Hematopoietic multipotent progenitor cell treated with erythropoietin and hydrocortisone succinate and interleukin-3 and kit ligand, for 6 days (in vitro differentiated cells): ENCODE measurements around the gene GALNT16.
A peak's percentile ranks its signal among the peaks of the same experiment; 100 is the strongest.

Source experiments
- DNase-seq: peaks from one replicate; pipeline ENCODE4 v3.0.0-alpha.2; 2015

The GALNT16 gene

DNA sequence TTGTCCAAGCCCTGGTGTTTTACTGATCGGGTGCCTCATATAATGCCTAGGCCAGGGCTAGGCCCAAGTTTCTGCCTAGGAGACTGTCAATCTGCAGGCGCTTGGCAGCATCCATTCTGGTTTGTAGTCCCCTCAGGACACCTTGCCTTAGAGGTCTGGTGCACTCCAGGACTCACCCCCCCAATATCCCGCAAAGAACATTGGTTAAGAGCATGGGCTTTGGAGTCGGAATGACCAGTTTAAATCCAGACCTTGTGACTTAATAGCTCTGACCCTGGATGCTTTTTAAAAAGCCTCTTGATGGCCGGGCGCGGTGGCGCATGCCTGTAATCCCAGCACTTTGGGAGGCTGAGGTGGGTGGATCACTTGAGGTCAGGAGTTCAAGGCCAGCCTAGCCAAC lies 60.0 kb downstream of the GALNT16 start:
- no peak for DNase-seq

DNA sequence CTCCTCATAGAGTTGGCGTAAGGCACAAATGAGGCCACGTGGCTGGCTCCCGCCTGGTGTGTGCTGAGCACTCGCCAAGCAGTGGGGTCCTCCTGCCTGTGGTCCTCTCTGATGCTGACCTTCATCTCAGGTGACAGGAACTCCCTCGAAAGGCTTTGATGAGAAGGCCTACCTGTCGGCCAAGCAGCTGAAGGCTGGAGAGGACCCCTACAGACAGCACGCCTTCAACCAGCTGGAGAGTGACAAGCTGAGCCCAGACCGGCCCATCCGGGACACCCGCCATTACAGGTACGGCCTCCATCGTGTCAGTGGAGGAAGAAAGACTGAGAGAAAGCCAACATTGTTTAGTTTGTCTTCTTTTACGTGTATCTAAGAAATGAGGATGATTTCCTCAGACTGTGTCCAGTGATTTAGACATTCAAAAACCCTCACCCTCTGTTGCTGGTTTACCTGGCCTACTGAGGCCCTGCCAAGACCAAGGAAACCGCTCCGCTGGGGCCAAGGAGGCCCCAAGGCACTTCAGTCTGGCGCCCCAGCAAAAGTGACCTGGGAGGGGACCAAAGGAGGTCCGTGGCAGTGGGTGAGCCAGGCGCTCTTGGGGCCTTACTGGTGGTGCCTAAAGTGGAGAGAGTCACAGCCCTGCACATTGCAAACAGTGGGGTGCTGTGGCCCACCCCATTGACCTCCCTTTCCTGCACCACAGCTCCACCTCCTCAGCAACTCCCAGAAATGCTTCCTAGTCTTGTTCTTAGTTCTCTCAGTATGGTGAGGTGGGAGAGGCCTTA lies 60.8 kb downstream of the GALNT16 start:
- no peak for DNase-seq

GRCh38 chr14:69321601-69322330 lies 61.8 kb downstream of the GALNT16 start:
- no peak for DNase-seq

GRCh38 chr14:69323266-69323998 lies 63.5 kb downstream of the GALNT16 start:
- DNase-seq = no peak

DNA sequence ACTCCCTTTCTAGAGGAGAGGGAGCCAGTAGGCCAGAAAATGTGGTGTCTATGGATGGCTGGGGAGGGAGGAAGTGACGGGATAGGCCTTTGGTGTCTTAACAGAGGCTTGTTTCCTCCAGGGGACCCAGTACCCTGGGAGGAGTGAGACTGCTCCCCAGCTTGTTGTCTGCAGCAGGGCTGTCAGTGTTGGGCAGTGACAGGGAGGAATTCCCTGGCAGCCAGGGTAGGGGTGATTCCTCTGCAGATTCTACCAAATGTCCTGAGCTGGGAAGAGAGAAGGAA lies 64.0 kb downstream of the GALNT16 start:
- no peak for DNase-seq

DNA sequence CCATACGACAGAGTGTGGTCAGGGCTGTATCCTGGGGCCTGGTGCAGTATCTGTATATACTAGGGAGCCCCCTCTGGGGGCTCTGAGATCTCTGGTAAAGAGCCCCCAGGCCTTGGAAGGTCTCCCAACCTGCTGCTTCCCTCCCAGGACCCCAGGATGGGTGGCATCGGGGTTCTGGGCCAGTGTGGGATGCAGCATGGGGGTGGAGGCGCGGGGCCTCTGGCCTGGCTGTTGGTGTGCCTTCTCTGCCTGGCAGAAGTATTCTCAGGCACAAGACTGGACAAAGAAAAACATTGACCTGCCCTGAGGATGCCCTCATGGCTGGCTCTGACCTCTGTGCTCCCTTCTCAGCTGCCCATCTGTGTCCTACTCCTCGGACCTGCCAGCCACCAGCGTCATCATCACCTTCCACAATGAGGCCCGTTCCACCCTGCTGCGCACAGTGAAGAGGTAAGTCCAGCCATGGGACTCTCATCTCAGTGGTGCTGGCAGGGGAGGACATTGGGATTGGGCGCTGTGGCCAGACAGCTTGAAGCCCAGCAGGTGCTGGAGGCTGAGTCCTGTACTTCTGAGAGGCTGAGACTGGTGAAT lies 64.5 kb downstream of the GALNT16 start:
- no peak for DNase-seq

- no peak for DNase-seq
These were observed 65.1 kb downstream of the GALNT16 start for GRCh38 chr14:69325086-69325485.

GRCh38 chr14:69325646-69326265 lies 65.8 kb downstream of the GALNT16 start:
- peak; percentile 14 for DNase-seq

- DNase-seq = no peak
These were observed 66.7 kb downstream of the GALNT16 start for GRCh38 chr14:69326611-69327010.

DNA sequence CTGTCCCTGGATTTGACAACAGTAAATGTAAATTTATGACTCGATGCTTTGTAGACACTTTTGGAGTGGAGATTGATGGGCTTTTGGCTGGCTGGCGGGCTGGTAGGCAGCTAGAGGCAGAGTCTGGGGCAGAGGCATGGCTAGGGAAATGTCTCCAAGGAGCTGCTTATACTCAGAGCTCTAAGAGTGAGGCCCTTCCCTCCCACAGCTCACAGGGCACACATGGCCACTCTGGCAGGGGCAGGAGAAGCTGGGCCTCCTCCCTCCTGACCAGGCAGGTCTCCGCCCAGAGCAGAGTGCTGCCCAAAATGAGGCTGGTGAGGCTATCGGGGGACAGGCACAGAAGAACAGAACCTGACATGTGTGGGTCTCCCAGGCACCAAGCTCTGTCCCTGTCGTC lies 67.5 kb downstream of the GALNT16 start:
- no peak for DNase-seq

DNA sequence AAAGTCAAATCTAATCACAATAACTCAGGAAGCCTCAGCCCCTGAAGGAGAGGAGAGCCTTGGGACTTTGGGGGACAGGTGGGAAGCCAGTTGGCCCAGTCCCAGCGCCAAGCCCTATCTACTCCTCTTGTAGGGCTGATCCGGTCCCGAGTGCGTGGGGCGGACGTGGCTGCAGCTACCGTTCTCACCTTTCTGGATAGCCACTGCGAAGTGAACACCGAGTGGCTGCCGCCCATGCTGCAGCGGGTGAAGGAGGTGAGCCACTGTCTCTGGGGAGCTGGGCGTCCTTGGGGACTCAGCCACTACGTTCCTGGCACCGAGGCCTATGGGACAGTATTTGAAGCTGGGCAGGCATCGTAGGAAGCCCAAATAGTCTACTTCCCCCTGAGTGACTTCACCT lies 68.4 kb downstream of the GALNT16 start:
- no peak for DNase-seq

DNA sequence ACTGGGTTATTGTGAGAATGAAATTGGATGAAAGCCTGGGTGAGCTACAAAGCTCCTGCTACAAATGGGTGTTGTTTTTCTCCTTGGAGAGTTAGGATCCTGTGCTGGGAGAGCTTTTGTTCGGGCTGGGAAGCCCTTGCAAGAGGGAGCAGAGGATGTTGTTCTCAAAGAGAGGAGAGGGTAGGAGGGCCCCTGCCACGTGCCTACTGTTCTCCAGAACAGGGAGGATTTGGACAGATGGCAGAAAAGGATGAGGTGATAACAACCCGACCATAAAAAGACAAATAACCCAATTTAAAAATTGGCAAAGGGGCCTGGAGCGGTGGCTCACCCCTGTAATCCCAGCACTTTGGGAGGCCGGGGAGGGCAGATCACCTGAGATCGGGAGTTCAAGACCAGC lies 68.8 kb downstream of the GALNT16 start:
- DNase-seq = no peak

DNA sequence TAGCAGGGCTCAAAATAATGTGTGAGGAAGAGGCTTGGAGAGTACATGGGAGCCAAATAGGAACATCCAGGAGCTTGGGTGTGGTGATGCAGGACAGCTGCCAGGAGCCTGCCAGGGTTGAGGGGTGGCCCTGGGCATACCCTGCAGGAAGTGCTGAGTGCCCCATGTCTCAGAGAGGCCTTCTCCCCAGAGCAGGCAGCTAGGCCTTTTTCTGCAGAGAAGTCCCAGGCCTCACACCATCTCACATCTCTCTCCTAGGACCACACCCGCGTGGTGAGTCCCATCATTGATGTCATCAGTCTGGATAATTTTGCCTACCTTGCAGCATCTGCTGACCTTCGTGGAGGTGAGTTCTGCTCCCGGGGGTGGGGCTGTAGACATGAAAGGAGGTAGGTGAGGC lies 71.2 kb downstream of the GALNT16 start:
- DNase-seq = no peak

GRCh38 chr14:69332782-69333395 lies 72.9 kb downstream of the GALNT16 start:
- DNase-seq = no peak

GRCh38 chr14:69333791-69334337 lies 73.9 kb downstream of the GALNT16 start:
- DNase-seq = no peak

GRCh38 chr14:69334576-69334975 lies 74.6 kb downstream of the GALNT16 start:
- no peak for DNase-seq

DNA sequence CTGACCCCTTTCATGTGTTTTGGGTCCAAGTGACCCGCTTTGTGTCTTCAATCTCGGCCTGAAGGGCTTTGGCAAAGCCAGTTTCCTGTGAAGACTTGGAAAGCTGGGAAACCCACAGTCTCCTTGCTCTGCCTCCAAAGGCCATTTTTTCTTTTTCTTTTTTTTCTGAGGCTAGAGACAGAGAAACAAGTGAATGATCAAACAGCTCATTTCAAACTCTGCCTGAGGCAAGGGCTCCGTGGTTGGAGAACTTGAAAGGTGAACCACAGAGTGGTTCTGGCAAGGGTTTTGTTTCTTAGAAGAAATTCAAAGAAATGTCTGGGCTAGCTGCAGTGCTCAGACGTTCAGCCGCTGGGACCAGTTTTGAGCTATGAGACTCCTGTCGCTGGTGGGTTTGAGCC lies 75.4 kb downstream of the GALNT16 start:
- DNase-seq = no peak

- DNase-seq = no peak
These were observed 78.0 kb downstream of the GALNT16 start for GRCh38 chr14:69337984-69338383.

- DNase-seq = no peak
These were observed 79.5 kb downstream of the GALNT16 start for GRCh38 chr14:69339426-69339825.

DNA sequence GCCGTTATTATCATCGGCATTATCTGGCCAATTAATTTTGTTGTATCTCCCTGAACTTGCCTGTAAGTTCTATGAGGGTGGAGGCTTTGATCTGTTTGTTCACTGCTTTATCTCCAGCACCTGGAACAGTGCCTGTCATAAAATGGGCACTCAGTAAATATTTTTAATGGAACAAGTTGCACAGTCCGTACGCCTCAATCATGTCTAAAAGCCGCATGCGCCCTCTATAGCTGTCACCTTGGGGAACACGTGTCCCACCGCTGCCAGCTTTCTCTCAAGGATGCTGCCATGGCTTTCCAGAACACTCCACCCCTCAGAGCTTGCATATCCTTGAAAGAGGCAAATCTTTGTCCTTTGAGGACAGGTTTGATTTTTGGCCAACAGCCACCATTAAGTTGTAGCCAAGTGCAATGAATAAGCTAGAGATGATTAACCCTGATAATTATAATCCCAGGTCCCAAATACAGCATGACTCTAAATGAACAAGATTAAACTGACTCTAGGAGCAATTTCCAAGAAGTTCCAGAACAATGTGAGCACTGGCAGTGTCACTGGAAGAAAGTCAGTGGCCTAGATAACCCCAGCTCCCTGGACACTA lies 83.1 kb downstream of the GALNT16 start:
- DNase-seq = no peak

- DNase-seq = no peak
These were observed 84.2 kb downstream of the GALNT16 start for GRCh38 chr14:69344171-69344570.

- no peak for DNase-seq
These were observed 85.4 kb downstream of the GALNT16 start for GRCh38 chr14:69345402-69345801.
